ENCODE data around the gene DUSP16.

DNA sequence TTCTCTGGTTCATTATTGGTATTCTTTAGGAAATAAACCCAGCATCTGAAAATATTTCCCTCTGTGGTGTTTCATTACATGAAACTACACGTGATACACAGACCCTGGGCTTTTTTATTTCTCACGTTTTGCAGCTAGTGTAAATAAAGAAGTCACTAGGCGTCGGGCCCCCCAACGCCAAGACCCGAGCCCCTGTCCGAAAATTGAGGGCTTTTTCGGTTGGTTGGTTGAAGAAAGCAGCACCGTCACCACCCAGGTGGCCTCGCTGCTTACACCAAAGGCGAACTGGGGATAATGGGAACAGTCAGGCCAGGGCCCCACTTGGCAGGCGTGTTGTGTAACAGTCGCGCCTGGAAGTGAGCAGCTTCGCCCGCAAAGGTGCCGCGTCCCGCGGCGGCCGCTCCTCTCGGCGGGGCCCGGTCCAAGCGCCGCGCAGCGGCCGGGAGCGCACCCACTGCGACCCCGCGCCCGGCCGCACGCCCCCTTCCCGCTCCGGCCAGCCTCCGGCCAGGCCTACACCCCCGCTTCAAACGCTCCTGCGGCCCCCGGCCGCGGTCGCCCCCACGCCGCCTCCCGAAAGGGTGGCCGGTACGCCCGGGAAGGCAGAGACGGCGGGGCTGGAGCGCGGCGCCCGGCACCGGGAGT lies 1.2 kb downstream of the DUSP16 start:
- peak in 1 of 2 donors; percentile 24 for TF ChIP-seq POLR2A (IDR thresholded peaks at IDR 0.05)
- TF ChIP-seq, protein P1, sequence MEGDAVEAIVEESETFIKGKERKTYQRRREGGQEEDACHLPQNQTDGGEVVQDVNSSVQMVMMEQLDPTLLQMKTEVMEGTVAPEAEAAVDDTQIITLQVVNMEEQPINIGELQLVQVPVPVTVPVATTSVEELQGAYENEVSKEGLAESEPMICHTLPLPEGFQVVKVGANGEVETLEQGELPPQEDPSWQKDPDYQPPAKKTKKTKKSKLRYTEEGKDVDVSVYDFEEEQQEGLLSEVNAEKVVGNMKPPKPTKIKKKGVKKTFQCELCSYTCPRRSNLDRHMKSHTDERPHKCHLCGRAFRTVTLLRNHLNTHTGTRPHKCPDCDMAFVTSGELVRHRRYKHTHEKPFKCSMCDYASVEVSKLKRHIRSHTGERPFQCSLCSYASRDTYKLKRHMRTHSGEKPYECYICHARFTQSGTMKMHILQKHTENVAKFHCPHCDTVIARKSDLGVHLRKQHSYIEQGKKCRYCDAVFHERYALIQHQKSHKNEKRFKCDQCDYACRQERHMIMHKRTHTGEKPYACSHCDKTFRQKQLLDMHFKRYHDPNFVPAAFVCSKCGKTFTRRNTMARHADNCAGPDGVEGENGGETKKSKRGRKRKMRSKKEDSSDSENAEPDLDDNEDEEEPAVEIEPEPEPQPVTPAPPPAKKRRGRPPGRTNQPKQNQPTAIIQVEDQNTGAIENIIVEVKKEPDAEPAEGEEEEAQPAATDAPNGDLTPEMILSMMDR (IDR thresholded peaks at IDR 0.05) = peak in 2 of 6 experiments; percentile 1 to 9
